ENCODE data around the gene RAB40C.

DNA sequence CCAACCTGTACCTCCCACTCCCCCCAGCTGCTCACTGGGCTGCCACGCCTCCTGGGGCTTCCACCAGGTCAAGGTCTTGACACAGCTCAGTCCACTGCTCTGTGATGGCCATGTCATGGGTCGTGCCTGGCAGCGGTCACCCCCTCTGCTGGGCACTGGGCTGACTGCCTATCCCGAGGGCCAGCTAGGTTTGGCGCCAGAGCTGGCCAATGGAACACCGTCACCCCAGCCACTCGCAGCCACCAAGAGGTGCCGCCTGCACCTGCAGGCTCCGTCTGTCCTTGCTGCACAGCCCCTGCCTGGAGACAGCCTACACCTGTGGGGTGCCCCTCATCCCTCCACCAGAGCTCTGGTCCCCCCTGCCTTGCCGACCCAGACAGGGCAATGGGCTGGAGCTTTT lies 4.5 kb upstream of the RAB40C start:
- TF ChIP-seq, protein P1, sequence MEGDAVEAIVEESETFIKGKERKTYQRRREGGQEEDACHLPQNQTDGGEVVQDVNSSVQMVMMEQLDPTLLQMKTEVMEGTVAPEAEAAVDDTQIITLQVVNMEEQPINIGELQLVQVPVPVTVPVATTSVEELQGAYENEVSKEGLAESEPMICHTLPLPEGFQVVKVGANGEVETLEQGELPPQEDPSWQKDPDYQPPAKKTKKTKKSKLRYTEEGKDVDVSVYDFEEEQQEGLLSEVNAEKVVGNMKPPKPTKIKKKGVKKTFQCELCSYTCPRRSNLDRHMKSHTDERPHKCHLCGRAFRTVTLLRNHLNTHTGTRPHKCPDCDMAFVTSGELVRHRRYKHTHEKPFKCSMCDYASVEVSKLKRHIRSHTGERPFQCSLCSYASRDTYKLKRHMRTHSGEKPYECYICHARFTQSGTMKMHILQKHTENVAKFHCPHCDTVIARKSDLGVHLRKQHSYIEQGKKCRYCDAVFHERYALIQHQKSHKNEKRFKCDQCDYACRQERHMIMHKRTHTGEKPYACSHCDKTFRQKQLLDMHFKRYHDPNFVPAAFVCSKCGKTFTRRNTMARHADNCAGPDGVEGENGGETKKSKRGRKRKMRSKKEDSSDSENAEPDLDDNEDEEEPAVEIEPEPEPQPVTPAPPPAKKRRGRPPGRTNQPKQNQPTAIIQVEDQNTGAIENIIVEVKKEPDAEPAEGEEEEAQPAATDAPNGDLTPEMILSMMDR (IDR thresholded peaks at IDR 0.05; ENCODE audit: low read depth, low read length, missing input control): peak; percentile 32
- TF ChIP-seq TAF1 (conservative IDR thresholded peaks at IDR 0.05) (no peak), MAX (IDR thresholded peaks at IDR 0.05) (no peak)

Measured in liver (tissue), 3 donors.